Measurements from ENCODE around the gene OSER1. TPM values are rescaled to one million over a fixed set of nuclear protein-coding genes. Genes with fewer than 3 reads are reported as not detected.

The OSER1 gene
- total RNA-seq, 4 donors from 2014 or later: 36.2 to 56.4 (median 43.0) TPM

- H3K36me3 ChIP-seq: no peaks in the 10 kb centered on the region
- 14 to 22% methylated on average over 17 to 23 of the region's 24 CpGs for WGBS, 2 donors
- peaks cover 27 to 31% of the 10 kb centered on the region in 2 donors for H3K4me1 ChIP-seq
- no peak for TF ChIP-seq POLR2A (IDR thresholded peaks at IDR 0.05)
- TF ChIP-seq, protein P1, sequence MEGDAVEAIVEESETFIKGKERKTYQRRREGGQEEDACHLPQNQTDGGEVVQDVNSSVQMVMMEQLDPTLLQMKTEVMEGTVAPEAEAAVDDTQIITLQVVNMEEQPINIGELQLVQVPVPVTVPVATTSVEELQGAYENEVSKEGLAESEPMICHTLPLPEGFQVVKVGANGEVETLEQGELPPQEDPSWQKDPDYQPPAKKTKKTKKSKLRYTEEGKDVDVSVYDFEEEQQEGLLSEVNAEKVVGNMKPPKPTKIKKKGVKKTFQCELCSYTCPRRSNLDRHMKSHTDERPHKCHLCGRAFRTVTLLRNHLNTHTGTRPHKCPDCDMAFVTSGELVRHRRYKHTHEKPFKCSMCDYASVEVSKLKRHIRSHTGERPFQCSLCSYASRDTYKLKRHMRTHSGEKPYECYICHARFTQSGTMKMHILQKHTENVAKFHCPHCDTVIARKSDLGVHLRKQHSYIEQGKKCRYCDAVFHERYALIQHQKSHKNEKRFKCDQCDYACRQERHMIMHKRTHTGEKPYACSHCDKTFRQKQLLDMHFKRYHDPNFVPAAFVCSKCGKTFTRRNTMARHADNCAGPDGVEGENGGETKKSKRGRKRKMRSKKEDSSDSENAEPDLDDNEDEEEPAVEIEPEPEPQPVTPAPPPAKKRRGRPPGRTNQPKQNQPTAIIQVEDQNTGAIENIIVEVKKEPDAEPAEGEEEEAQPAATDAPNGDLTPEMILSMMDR (IDR thresholded peaks at IDR 0.05): no peak
- H3K9me3 ChIP-seq: no peaks in the 10 kb centered on the region
- H3K4me3 ChIP-seq (replicated peaks in 1 of 3): peak overlapping the region; percentile 49 to 83 (median 52)
- no peaks in the 10 kb centered on the region for H3K27me3 ChIP-seq
- peak overlapping the region; percentile 84 to 92 (median 91) for H3K27ac ChIP-seq
- intact Hi-C loops (cut with DNase I): loop anchor here (10.0 kb wide), 2 partner anchors 173 to 263 kb away; partner anchors contain the start of gene TTPAL
- peak in 1 of 2 donors; percentile 23 for DNase-seq
Observed at GRCh38 chr20:44211177-44212039, 837 bp upstream of the OSER1 start.

DNA sequence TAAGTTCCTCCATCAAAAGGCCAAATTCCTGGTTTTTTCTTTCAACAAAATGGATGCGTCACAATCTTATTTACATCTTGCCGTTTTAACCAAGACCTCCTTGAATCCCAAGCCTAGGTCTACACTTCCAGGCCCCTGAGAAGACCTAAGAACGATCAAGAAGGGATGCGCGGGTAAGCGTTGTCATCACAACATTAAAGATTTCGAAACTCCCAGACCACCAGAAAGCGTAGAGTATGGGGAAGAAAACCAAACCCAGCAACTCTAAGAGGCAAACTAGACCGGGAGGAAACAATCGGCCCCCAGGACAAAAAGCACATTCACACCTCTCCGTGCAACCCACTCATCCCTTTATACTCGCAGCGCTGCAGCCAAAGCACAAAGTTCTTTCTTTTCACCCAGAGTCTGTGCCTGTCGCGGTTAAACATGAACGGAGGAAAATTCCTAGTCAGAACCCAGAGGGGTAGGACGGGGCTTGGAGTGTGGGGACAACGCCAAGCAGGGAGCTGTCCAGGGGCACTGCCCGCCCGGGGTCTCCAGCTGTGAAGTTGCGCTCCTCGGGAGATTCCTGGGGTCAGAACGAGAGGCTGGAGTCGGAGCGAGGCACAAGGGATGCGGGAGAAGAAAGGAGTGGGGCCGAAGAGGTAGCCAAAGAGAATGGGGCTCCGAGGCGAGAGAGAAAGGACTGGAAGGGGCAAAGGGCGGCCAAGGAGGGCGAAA is 725 bp downstream of the OSER1 start:
- Histone ChIP-seq H3K4me3 (replicated peaks in 1 of 3) (peak overlapping the region; percentile 73 to 83 (median 73)), H3K9me3 (no peaks in the 10 kb centered on the region), H3K27me3 (no peaks in the 10 kb centered on the region), H3K36me3 (peaks cover 0 to 4% of the 10 kb centered on the region in 2 donors), H3K4me1 (peaks cover 27 to 31% of the 10 kb centered on the region in 2 donors), H3K27ac (peak overlapping the region; percentile 87 to 95 (median 93))
- no peak for DNase-seq
- WGBS, 2 donors: 1% methylated on average over 31 of the region's 31 CpGs
- TF ChIP-seq, protein P1 (IDR thresholded peaks at IDR 0.05): no peak
- TF ChIP-seq POLR2A (IDR thresholded peaks at IDR 0.05): no peak
- intact Hi-C loops (cut with DNase I): loop anchor here (10.0 kb wide), 2 partner anchors 175 to 265 kb away; partner anchors contain the start of gene TTPAL

GRCh38 chr20:44208770-44209169 is 1.8 kb downstream of the OSER1 start:
- peaks cover 0 to 4% of the 10 kb centered on the region in 2 donors for H3K36me3 ChIP-seq
- H3K4me3 ChIP-seq (replicated peaks in 1 of 3): peak overlapping the region in 1 of 3 donors; percentile 83
- WGBS, 2 donors: 52 to 57% methylated on average over 7 of the region's 7 CpGs
- intact Hi-C loops (cut with DNase I): no loop called here
- H3K27me3 ChIP-seq: no peaks in the 10 kb centered on the region
- TF ChIP-seq, protein P1 (IDR thresholded peaks at IDR 0.05): no peak
- no peak for TF ChIP-seq POLR2A (IDR thresholded peaks at IDR 0.05)
- peaks cover 37% of the 10 kb centered on the region in 2 donors for H3K4me1 ChIP-seq
- no peaks in the 10 kb centered on the region for H3K9me3 ChIP-seq
- peak overlapping the region in 2 of 3 donors; percentile 93 to 95 for H3K27ac ChIP-seq
- DNase-seq: no peak

- WGBS, 2 donors: 49 to 51% methylated on average over 7 of the region's 7 CpGs
- Histone ChIP-seq H3K9me3 (no peaks in the 10 kb centered on the region), H3K4me1 (peaks cover 39 to 42% of the 10 kb centered on the region in 2 donors), H3K27ac (no peak overlapping the region), H3K4me3 (replicated peaks in 1 of 3) (no peak overlapping the region), H3K36me3 (peaks cover 0 to 4% of the 10 kb centered on the region in 2 donors), H3K27me3 (no peaks in the 10 kb centered on the region)
- intact Hi-C loops (cut with DNase I): no loop called here
- DNase-seq: no peak
- TF ChIP-seq, protein P1 (IDR thresholded peaks at IDR 0.05): no peak
- no peak for TF ChIP-seq POLR2A (IDR thresholded peaks at IDR 0.05)
Observed at GRCh38 chr20:44208165-44208564, 2.4 kb downstream of the OSER1 start.
